Breast epithelium (tissue), 3 donors: Measurements from ENCODE around the gene CTSS.

Experiments
- POLR2A ChIP-seq: fragments of 450-650 bp; IDR thresholded peaks from one replicate; pipeline ENCODE4 v1.6.1; 2016; ENCODE audit warnings: antibody characterized with exemption, mild to moderate bottlenecking, moderate library complexity
- POLR2AphosphoS5 ChIP-seq, 3 donors: sonication (generic); formaldehyde crosslinking; IDR thresholded peaks; one replicate each; pipeline ENCODE4 v1.6.1; 2017; ENCODE audit warnings: antibody characterized with exemption in 3 of 3
- TF ChIP-seq, protein P1 (sequence below), 3 donors: fragments of 450-650 bp; IDR thresholded peaks; one replicate each; pipeline ENCODE4 v1.5.1; 2016 to 2017; ENCODE audit warnings: antibody characterized with exemption in 3 of 3, mild to moderate bottlenecking in 3 of 3, moderate library complexity in 3 of 3

GRCh38 chr1:150764617-150765101 is 919 bp downstream of the CTSS start:
- TF ChIP-seq, protein P1, sequence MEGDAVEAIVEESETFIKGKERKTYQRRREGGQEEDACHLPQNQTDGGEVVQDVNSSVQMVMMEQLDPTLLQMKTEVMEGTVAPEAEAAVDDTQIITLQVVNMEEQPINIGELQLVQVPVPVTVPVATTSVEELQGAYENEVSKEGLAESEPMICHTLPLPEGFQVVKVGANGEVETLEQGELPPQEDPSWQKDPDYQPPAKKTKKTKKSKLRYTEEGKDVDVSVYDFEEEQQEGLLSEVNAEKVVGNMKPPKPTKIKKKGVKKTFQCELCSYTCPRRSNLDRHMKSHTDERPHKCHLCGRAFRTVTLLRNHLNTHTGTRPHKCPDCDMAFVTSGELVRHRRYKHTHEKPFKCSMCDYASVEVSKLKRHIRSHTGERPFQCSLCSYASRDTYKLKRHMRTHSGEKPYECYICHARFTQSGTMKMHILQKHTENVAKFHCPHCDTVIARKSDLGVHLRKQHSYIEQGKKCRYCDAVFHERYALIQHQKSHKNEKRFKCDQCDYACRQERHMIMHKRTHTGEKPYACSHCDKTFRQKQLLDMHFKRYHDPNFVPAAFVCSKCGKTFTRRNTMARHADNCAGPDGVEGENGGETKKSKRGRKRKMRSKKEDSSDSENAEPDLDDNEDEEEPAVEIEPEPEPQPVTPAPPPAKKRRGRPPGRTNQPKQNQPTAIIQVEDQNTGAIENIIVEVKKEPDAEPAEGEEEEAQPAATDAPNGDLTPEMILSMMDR (IDR thresholded peaks at IDR 0.05) = no peak
- TF ChIP-seq POLR2AphosphoS5 (IDR thresholded peaks at IDR 0.05) (no peak), POLR2A (no peak)
